ENCODE data around the gene PGK2. TPM values are rescaled to one million over a fixed set of nuclear protein-coding genes. Genes with fewer than 3 reads are reported as not detected.

Gene PGK2
- total and polyA plus RNA-seq, 2 of the 8 experiments (the other 6 are each of a cell fraction or from before 2014, with no cell fraction given) = not detected

GRCh38 chr6:49801525-49801924 lies 14.4 kb upstream of the PGK2 start:
- Histone ChIP-seq H3K79me2 (ENCODE audit: control insufficient read depth in 1 of 2, insufficient read depth in 2 of 2, low read length in 2 of 2) (no peaks in the 10 kb centered on the region), H2AK5ac (ENCODE audit: low read depth, low read length) (no peak overlapping the region), H3K79me1 (ENCODE audit: low read depth, low read length) (no peaks in the 10 kb centered on the region), H3K23me2 (ENCODE audit: low read depth, low read length) (no peaks in the 10 kb centered on the region), H3K27ac (ENCODE audit: low read depth, low read length) (no peak overlapping the region), H3K4me2 (ENCODE audit: insufficient read depth in 1 of 2, low read depth in 2 of 2, low read length in 2 of 2) (no peak overlapping the region), H4K20me1 (replicated peaks in 1 of 2; ENCODE audit: control insufficient read depth in 1 of 2, insufficient read depth in 2 of 2, low read length in 2 of 2) (no peaks in the 10 kb centered on the region), H3K27me3 (replicated peaks in 1 of 4; ENCODE audit: control insufficient read depth in 3 of 4, extremely low read depth in 1 of 4, insufficient read depth in 3 of 4, low read length in 3 of 4) (no peaks in the 10 kb centered on the region), H3K4me3 (ENCODE audit: extremely low read depth in 1 of 4, insufficient read depth in 2 of 4, low read depth in 3 of 4, low read length in 4 of 4) (no peak overlapping the region), H3K4ac (replicated peaks; ENCODE audit: insufficient read length, low read depth, low read length) (no peak overlapping the region), H3K56ac (replicated peaks; ENCODE audit: insufficient read length, low read depth, low read length) (no peak overlapping the region), H2BK5ac (ENCODE audit: low read depth, low read length) (no peak overlapping the region), H2BK120ac (replicated peaks; ENCODE audit: low read depth, low read length) (no peak overlapping the region), H2BK12ac (ENCODE audit: low read depth, low read length) (no peak overlapping the region), H3K9me3 (ENCODE audit: insufficient read depth in 2 of 2, low read depth in 1 of 2, low read length in 1 of 2) (no peaks in the 10 kb centered on the region; a peak in 1 of 4 replicates), H4K91ac (replicated peaks; ENCODE audit: insufficient read length, low read length) (no peak overlapping the region), H3K4me1 (replicated peaks in 1 of 4; ENCODE audit: control insufficient read depth in 3 of 4, insufficient read depth in 4 of 4, low read length in 3 of 4) (no peaks in the 10 kb centered on the region), H3K14ac (ENCODE audit: insufficient read length) (no peak overlapping the region), H2BK15ac (ENCODE audit: low read length) (no peak overlapping the region), H4K8ac (ENCODE audit: extremely low read depth, insufficient read depth, low read length) (no peak overlapping the region), H3K36me3 (ENCODE audit: control insufficient read depth in 2 of 4, insufficient read depth in 4 of 4, low read length in 3 of 4) (no peaks in the 10 kb centered on the region), H3K9ac (replicated peaks in 1 of 4; ENCODE audit: extremely low read depth in 1 of 4, low read depth in 3 of 4, low read length in 3 of 4) (no peak overlapping the region), H3K18ac (ENCODE audit: extremely low read depth, low read length) (no peak overlapping the region), H2AFZ (ENCODE audit: low read length) (no peak overlapping the region), H4K5ac (ENCODE audit: insufficient read length, low read depth, low read length) (no peak overlapping the region), H2BK20ac (ENCODE audit: low read length) (no peak overlapping the region), H3K23ac (ENCODE audit: insufficient read length) (no peak overlapping the region)
- 94% methylated on average over 7 of the region's 8 CpGs; no CpG with 5 or more reads in 1 of the 2 experiments for WGBS, 2 experiments (ENCODE audit: extremely low coverage in 1 of 2, insufficient coverage in 1 of 2, insufficient read length in 1 of 2, insufficient replicate concordance in 2 of 2, low coverage in 1 of 2, low lambda C conversion rate in 2 of 2, missing lambda C conversion rate in 1 of 2)
- FAIRE-seq (no peak), DNase-seq (ENCODE audit: low read depth in 1 of 2, low spot score in 2 of 2) (no peak)
- ChIA-PET CTCF (ENCODE audit: partially characterized antibody) (interaction anchor here (1.1 to 1.7 kb wide), 3 partner anchors 11 to 173 kb away, joined by 3 to 4 read pairs (median 3); no protein-coding TSS in a partner anchor), POLR2A (ENCODE audit: partially characterized antibody) (no interaction called here)
- TF ChIP-seq BRCA1 (IDR thresholded peaks at IDR 0.05; ENCODE audit: low read depth, low read length) (no peak), SIX5 (IDR thresholded peaks at IDR 0.05; ENCODE audit: low read depth, low read length) (no peak), BACH1 (IDR thresholded peaks at IDR 0.05; ENCODE audit: low read length) (no peak), NRF1 (IDR thresholded peaks at IDR 0.05; ENCODE audit: low read depth, low read length) (no peak), TCF12 (IDR thresholded peaks at IDR 0.05; ENCODE audit: low read depth, low read length) (no peak), ATF2 (IDR thresholded peaks at IDR 0.05; ENCODE audit: low read length) (no peak), KDM5A (IDR thresholded peaks at IDR 0.05; ENCODE audit: low read length) (no peak), HDAC2 (IDR thresholded peaks at IDR 0.05; ENCODE audit: borderline replicate concordance in 1 of 2, low read depth in 2 of 2, low read length in 2 of 2) (no peak), POLR2AphosphoS5 (IDR thresholded peaks at IDR 0.05; ENCODE audit: low read depth, low read length) (no peak), POLR2A (IDR thresholded peaks at IDR 0.05; ENCODE audit: control extremely low read depth in 1 of 2, low read depth in 2 of 2, low read length in 2 of 2) (no peak), SRF (IDR thresholded peaks at IDR 0.05; ENCODE audit: low read depth, low read length) (no peak), SP4 (IDR thresholded peaks at IDR 0.05; ENCODE audit: low read length) (no peak), SIN3A (conservative IDR thresholded peaks at IDR 0.05 in 1 of 2, IDR thresholded peaks at IDR 0.05 in 1 of 2; ENCODE audit: low read depth in 1 of 2, low read length in 2 of 2) (no peak), RXRA (IDR thresholded peaks at IDR 0.05; ENCODE audit: insufficient read depth, low read depth, low read length) (no peak)

Data from H1 (cell line).